HG03139 (cell line): ENCODE results near the gene HMCN1.
"Not testable (repeated sequence)": the region's sequence is repeated elsewhere in the genome, so short reads cannot be mapped to it uniquely, and the experiment has no call there.

ENCODE experiments used
- ATAC-seq: cut with Tn5 transposase; IDR thresholded peaks from one replicate; pipeline ENCODE4 v1.9.1; 2021; ENCODE audit not compliant: unreplicated experiment

Gene HMCN1

DNA sequence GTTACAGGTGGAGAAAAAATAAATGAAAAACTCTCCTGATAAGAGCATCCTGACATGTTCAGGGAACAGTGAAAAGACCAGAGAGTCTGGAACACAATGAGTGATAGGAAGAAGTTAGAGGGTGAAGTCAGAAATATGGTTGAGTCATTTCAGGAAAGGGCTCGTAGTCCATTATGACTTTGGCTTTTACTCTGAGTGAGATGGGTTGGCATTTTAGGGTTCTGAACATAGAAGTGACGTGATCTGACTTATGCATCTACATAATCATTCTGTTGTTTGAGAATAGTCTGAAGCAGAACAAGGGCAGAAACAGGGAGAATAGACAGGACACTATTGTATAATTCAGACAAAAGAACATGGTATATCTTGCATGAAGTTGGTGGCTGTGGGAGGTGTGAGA, 5.8 kb downstream of the HMCN1 start:
- no peak for ATAC-seq

DNA sequence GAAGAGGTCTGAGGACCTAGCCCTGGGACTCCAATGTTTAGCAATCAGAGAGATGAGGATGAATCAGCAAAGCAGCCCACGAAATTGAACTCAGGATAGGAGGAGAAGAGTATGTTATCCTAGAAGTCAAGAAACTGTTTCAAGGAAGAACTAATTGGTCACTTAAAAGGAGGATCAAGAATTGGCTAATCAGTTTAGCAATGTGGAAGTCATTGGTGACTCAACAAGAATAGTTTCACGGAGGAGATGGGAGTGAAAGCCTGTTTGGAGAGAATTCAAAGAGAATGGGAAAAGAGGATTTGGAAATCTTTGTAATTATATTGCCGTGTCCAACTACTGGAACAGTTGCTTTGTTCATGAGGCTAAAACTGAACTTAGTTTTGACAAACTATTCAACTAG, 7.4 kb downstream of the HMCN1 start:
- ATAC-seq: no peak

DNA sequence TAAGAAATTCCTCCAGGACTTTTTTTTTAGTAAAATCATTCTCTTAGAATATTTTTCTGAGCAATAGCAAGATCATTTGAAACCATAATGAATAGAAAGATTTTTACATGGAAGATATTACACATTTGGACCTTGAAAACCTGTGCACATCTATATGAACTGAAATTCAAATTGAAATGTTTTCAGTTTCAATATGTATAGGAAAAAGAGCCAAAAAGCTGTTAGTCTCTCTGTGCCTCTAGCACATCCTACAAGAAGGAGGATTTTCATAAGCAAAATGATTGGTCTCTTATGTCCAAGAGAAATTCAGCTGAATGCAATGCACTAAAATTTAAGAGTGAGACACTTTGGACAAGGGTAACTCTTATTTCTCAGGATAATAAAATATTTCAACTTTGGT, 8.2 kb downstream of the HMCN1 start:
- ATAC-seq: no peak

DNA sequence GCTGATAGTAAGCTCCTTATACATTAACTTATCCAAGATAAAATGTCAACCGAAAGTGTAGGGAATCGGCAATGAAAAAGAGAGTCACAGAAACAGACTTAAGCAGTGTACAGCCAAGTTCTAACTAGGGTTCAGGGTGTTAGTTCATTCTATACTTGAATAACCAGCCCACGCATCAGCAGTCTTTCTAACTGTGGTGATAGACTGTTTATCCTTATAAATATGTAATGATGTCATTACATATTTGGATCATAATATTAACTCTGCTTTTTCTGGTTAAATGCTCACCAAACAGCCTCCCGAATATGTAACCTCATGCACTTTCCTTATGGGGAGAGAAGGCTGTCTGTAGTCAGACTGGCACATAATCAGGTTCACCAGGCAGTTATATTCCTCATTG, 11.0 kb downstream of the HMCN1 start:
- no peak for ATAC-seq

DNA sequence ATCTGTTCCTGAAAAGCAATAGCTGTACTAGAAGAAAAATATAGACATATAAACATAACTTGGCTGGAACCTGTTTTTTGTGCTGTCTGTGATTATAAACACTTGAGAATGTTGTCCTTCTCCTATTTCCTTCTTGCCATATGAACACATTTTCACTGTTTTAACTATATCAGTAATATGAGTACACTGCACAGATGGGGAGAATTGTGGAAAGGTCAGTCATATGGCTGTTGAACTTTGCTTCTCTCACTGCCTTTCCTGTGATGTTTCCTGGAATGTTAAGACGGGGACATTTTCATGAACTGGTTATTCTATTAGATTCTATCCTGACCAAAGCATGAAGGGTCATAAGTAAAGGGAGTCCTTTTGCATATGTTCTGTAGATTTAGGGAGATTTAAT, 24.9 kb downstream of the HMCN1 start:
- ATAC-seq: no peak

DNA sequence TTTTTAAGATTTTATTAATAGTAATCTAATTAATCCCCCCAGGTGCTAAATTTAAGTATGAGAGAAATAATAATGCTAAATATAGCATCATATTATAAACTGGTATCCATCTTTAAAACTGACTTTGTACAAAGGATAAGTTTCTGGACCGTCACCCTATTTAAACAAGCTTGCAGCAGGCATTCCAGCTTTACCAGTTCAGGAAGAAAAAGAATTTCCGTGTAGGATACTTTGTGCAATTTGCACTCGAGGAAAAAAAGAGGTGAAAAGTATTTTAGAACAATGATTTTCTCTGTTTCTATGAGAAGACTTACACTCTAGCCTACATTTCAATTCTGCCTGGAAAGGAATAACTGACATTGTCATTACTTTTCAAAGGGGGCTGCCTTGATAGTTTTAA, 27.6 kb downstream of the HMCN1 start:
- ATAC-seq: no peak

DNA sequence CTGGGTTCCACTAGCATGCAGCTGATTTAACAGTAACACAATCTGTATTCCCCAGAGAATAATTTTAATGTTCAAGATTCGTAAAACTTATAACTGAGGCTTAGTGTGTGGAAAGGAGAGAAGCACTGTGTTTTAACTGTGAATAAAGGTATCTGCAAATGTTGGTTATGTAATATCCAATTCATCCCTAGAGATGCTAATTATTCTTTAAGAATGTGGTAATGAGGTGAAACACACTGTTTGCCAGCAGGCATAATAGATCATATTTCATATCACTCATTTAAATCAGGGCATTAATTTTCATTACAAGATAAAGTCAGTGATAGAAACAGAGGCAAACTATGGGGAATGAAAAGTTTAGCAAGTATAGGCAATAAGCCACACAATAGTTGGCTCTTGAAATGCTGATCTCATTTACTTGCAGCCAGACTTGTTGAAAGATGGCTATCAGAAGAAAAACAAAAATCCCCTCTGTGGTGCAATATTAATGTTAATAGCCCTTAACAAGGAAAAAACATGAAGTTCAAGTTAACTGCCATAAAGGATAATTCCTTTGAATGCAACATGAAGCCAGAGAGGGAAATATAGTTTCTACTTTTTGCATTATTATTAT, 33.4 kb downstream of the HMCN1 start:
- ATAC-seq: no peak

DNA sequence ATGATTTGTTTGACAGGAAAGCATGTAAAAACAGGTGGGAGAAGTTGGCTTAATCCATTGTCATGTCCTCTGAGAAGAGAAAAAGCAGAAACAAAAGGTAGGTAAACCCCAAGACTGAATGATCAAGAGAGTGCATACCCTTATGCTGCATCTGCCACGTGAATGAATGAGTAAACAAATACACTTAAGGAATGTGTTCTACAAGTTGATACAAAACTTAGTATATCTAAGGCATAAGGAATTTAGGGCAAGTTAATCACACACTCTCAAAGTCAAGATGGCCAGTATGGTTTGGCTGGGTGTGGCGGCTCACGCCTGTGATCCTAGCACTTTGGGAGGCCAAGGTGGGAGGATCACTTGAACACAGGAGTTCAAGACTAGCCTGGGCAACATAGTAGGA, 34.2 kb downstream of the HMCN1 start:
- no peak for ATAC-seq

DNA sequence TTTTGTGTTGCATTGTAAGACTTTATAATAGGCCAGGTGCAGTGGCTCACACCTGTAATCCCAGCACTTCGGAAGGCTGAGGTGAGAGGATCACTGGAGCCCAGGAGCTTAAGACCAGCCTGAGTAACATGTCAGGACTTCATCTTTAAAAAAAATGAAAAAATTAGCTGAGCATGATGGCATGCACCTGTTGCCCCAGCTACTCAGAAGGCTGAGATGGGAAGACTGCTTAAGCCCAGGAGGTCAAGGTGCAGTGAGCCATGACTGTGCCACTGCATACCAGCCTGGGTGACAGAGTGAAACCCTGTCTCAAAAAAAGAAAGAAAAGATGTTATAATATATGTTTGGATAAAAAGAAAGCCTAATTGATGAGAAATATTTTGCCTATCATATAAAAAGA, 34.9 kb downstream of the HMCN1 start:
- ATAC-seq: no peak

DNA sequence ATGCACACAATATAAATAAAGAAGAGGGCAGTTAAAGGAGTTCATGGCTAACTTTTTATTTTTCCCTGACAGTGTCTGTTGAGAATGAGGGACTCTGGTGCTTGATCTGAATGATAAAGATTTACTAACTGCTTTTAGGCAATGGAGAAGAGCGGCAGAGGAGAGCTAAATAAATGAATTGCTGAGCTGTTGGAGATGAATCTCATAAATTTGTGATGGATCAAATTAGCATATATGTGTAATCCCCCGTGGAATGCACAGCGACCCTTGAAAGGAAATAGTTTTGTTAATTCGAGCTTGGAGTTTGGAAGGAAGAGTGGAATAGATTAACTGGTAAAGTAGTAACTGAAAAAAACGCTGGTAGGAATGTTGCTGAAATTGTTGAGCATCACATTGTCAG, 40.2 kb downstream of the HMCN1 start:
- no peak for ATAC-seq

DNA sequence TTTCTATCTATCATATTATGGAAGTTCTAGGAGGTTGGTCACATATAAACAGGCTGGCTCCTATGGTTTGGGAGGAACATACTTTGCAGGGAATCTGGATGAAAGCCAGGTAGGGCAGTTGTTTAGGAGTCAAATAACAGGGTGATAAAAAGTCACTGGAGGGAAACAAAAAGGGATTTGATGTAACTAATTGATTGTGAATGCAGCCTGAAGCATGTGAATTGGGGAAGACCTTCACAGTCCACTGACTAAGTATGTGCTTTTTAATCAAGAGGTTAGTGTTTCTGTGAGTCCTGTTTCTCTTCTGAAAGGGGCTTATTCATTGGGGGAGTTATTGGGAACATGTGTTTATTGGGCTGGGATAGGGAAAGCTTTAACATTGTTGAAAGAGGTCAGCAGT, 41.3 kb downstream of the HMCN1 start:
- no peak for ATAC-seq

DNA sequence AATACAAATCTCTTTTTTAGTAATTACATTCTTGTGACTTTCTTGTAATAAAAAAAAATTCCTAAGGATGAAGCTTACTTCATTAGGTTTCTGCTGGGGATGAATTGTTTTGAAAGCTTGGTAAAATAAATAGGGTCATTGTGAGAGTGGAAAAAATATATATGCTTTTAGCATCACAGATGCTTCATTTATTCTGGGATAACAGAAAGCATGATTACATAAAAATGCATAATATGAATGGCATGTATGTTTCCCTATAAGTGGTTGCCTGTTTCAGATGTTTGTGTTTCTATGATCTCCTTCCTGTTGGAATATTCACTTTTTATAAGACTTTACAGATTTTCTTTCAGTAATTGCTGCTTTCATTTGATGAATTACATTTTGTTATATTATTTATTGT, 42.3 kb downstream of the HMCN1 start:
- ATAC-seq: no peak

DNA sequence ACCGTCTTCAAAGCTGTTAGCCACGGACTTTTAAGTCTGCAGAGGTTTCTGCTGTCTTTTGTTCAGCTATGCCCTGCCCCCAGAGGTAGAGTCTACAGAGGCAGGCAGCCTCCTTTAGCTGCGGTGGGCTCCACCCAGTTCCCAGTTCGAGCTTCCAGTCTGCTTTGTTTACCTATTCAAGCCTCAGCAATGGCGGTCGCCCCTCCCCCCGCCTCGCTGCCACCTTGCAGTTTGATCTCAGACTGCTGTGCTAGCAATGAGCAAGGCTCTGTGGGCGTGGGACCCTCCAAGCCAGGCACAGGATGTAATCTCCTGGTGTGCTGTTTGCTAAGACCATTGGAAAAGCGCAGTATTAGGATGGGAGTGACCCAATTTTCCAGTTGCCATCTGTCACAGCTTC, 49.7 kb downstream of the HMCN1 start:
- not testable (repeated sequence) for ATAC-seq

DNA sequence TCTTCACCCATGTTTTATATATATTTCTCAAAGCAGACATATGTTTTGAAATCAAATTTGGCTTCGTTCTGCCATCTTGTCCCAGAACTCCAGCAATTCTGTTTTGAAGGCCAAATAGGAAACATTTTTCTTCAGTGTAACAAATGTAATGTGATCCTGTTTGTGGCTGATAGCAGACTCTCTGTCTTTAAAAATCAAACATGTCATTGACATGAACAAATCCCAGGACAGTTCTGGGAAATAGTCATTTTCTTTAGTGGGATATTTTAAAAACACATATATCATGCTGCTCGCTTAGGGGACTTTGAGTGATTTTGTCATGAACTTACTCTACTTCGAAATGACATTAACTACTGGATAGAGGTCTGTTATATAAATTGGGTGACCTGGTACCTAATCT, 51.4 kb downstream of the HMCN1 start:
- ATAC-seq: no peak

DNA sequence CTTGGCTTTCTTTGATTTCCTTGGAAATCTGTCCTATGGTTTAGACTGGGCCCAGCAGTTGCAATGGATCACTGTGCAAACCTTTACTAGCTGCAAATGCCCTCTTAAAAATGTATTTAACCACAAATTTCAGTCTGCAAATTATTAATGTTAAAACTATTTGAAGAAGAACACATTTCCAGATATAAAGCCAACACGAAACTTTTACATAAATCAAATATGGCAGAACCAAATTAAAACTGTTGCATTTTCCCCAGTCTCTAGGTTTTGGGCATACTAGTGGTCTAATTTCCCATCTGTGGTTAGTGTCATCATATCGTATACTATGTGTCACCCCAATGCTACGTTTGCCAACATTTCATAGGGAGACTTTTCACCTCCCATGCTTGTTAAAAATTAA, 52.3 kb downstream of the HMCN1 start:
- ATAC-seq: no peak

DNA sequence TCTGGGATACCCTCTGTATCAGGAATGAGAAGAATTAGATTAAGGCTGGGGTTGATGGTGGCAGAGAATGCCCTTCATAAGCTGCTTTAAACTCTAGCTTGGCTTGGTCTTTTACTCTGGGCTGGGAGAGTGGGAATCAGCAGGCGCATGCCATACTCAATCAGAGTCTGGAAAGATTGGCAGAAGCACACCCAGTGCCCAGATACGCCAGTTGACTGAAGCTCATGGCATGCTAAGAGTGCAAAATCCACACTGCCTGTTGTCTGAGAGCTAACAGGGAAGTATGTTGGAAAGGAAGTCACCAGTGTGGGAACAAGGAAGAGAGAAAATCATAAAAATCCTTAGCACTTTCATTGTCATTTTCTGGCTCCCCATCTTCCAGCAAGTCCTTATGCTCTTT, 53.0 kb downstream of the HMCN1 start:
- ATAC-seq: no peak

DNA sequence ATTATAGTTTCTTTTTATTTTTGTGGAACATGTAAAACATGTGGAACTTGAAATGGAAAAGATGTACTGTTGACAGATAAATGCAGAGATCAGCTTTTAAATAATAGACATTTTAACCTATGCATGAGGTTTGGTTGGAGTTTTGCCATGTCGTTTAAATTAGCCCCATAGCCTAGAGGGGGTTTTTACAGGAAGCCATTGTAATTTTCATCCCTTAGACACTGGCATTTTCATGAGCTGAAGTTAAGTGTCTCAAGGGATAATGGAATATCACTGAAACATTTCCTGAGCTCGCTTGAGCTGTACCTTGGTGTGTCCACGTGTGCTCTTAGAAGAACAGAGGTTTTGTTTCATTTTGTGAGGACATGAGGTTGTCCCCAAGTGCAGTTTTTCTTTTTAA, 54.2 kb downstream of the HMCN1 start:
- ATAC-seq: no peak

DNA sequence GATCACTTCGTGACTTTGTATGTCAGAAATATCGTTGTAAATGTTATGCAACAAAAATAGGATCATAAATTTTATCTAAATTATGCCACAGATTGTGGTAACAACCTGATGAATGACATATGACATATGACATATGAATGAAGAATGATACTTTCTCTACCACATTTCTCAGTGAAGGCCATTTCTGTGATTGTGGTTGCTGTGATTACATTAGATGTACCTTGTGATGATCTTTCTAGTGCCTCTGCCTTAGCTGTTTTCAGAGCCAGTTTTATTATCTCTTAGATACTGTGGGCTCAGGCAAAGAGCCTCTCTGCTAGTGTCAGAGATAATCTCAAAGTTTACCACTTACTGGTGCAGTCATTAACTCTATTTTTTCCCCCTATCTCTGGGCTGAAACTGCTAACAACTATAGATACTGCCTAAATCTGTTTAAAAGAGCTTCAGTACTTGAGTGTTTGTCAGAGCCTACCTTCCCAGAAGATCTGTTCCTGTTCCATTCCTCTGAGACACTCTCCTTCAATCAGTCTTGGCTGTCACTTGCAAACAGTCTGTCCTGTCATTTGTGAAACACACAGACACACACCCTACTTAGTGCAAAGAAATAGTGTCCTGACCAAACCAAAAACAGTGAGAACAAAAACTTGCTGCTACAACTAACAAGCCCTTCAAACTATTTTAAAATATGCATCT, 55.5 kb downstream of the HMCN1 start:
- no peak for ATAC-seq

DNA sequence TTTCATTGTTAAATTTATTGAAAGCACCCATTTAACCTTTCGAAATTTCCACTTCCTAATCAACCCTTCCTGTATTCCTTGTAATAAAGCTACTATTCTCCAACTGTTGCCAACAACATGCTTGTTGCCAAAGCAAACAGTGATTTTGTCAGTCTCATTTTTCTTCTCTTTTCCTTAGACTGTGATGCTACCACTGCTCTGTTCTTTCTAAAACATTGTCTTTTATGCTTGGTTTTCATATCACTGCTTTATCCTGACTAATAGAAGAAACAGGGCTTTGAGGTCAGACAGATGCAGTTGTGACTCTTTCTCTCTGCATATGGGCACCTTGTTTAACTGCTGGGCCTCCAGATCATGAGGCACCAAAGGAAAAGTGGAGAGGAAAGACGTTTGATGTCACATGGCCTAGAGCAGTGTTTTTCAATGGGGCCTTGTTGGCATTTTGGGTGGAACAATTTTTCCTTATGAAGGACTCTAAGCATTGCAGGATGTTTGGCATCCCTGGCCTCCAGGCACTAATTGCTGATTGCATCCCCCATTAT, 56.1 kb downstream of the HMCN1 start:
- ATAC-seq: no peak

DNA sequence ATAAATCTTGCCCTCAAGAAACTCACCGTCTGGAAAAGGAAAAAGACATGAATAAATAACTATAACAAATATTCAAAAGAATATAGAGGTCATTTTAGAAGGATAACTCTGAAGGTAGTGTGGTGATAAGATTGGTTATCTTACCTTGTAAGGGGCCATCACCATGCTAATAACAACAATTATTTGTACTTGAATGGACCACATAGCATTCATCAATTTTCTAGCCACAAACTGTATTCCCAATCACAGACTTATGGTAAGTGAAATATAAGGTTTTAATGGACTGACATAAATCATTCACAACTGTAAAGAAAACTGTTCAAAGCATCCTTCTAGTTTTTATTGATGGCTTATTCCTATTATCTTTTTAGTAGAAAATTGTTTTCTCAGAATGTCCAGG, 57.8 kb downstream of the HMCN1 start:
- ATAC-seq: no peak

DNA sequence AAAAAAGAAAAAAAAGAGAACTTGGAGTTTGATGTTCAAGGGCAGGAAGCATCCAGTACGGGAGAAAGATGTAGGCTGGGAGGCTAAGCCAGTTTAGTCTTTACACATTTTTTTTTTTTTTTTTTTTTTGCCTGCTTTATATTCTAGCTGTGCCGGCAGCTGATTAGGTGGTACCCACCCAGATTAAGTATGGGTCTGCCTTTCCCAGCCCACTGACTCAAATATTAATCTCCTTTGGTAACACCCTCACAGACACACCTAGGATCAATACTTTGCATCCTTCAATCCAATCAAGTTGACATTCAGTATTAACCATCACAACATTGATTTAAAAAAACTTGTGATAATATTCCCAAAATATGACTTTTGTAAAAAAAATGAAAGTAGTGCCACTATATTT, 60.3 kb downstream of the HMCN1 start:
- not testable (repeated sequence) for ATAC-seq

DNA sequence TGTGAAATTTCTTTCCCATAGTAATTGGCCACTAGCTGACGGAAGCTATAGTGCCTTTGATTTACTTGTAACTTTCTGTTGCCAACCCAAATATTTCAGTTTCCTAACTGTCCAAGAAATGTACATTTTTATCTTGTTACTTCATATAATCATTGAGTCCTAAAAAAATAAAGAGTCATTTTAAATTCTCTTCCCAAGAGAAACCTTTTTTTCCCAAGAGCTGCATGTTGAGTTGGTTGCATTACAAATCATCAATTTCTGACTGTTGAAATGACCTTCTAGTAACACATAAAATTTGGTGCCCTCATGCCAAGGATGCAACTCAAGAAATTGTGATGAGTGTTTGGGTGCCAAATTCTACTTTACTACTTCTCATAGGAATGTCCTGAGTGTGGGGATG, 61.0 kb downstream of the HMCN1 start:
- ATAC-seq: no peak

DNA sequence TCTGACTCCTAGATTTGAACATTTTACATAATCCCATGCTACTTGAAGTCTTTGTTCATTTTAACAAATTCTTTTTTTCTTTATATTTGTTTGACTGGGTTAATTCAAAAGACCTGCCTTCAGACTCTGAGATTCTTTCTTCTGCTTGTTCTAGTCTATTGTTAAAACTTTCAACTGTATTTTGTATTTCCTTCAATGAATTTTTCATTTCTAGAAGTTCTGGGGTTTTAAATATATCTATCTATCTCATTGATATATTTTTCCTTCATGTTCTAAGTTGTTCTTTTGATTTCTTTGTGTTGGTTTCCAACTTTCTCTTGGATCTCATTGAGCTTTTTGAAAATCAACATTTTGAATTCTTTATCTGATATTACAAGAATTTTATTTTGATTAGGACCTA, 64.3 kb downstream of the HMCN1 start:
- ATAC-seq: no peak
